Neural cell (in vitro differentiated cells): ENCODE results near the gene FOXO6. TPM values are rescaled to one million over a fixed set of nuclear protein-coding genes. Genes with fewer than 3 reads are reported as not detected.

Source experiments
- H2AFZ ChIP-seq: fragments of 200-600, 300-800 bp; sonication (generic), shearing (Covaris generic); 2 replicates; pipeline ENCODE4 v1.6.0; 2014; ENCODE audit warnings: low read depth, mild to moderate bottlenecking, antibody characterized with exemption, low read length, moderate library complexity
- H3F3A ChIP-seq: fragments of 200-600 bp; shearing (Covaris generic); 2 replicates; pipeline ENCODE4 v1.6.1; 2016; ENCODE audit warnings: mild to moderate bottlenecking, moderate library complexity, mixed read lengths, antibody characterized with exemption, low read length; ENCODE audit not compliant: insufficient read depth, poor library complexity, severe bottlenecking
- H3K27ac ChIP-seq: fragments of 200-600, 300-800 bp; sonication (generic), shearing (Covaris generic); 2 replicates; pipeline ENCODE4 v1.5.1; 2014; ENCODE audit warnings: mild to moderate bottlenecking, low read length, moderate library complexity
- H3K27me3 ChIP-seq: fragments of 300-800, 200-600 bp; sonication (generic), shearing (Covaris generic); 2 replicates; pipeline ENCODE4 v1.6.0; 2014; ENCODE audit warnings: mild to moderate bottlenecking, low read depth, low read length, moderate library complexity; ENCODE audit not compliant: insufficient read depth
- H3K36me3 ChIP-seq: fragments of 300-800, 200-600 bp; sonication (generic), shearing (Covaris generic); 2 replicates; pipeline ENCODE4 v1.5.1; 2014; ENCODE audit warnings: mild to moderate bottlenecking, antibody characterized with exemption, low read length, moderate library complexity; ENCODE audit not compliant: insufficient read depth
- H3K4me2 ChIP-seq: fragments of 300-800, 200-600 bp; sonication (generic), shearing (Covaris generic); 2 replicates; pipeline ENCODE4 v1.6.0; 2014; ENCODE audit warnings: mild to moderate bottlenecking, low read length
- H3K4me3 ChIP-seq: fragments of 300-800, 200-600 bp; sonication (generic), shearing (Covaris generic); 2 replicates; pipeline ENCODE4 v1.5.1; 2014; ENCODE audit warnings: mild to moderate bottlenecking, low read length, moderate library complexity
- H3K79me2 ChIP-seq: fragments of 200-600 bp; shearing (Covaris generic); replicated peaks from 2 replicates; pipeline ENCODE4 v1.6.0; 2014; ENCODE audit warnings: mild to moderate bottlenecking, low read length, moderate library complexity; ENCODE audit not compliant: insufficient read depth
- H3K9ac ChIP-seq: fragments of 300-800, 200-600 bp; sonication (generic), shearing (Covaris generic); 2 replicates; pipeline ENCODE4 v1.6.1; 2016; ENCODE audit warnings: mild to moderate bottlenecking, low read length, mixed read lengths
- H3K9me2 ChIP-seq: fragments of 200-600 bp; shearing (Covaris generic); 2 replicates; pipeline ENCODE4 v1.6.1; 2016; ENCODE audit warnings: mild to moderate bottlenecking, low read length, mixed read lengths; ENCODE audit not compliant: insufficient read depth
- H3K9me3 ChIP-seq: fragments of 200-600, 300-800 bp; sonication (generic), shearing (Covaris generic); 2 replicates; pipeline ENCODE4 v1.6.1; 2016; ENCODE audit warnings: mild to moderate bottlenecking, mixed run types, low read length, moderate library complexity, mixed read lengths
- H4K20me1 ChIP-seq: fragments of 200-600 bp; shearing (Covaris generic); 2 replicates; pipeline ENCODE4 v1.6.1; 2016; ENCODE audit warnings: mild to moderate bottlenecking, mixed run types; ENCODE audit not compliant: insufficient read depth
- EP300 ChIP-seq: fragments of 450-650 bp; conservative IDR thresholded peaks from 2 replicates; pipeline ENCODE4 v1.6.1; 2014; ENCODE audit warnings: antibody characterized with exemption, mild to moderate bottlenecking, moderate library complexity; ENCODE audit not compliant: poor library complexity, severe bottlenecking
- EZH2 ChIP-seq: fragments of 200-600, 300-800 bp; shearing (Covaris generic), sonication (generic); IDR thresholded peaks from 2 replicates; pipeline ENCODE4 v1.6.1; 2014; ENCODE audit warnings: antibody characterized with exemption, low read length, borderline replicate concordance, mild to moderate bottlenecking; ENCODE audit not compliant: insufficient read depth, poor library complexity, severe bottlenecking
- MXI1 ChIP-seq: fragments of 450-650 bp; conservative IDR thresholded peaks from 2 replicates; pipeline ENCODE4 v1.6.1; 2014; ENCODE audit warnings: antibody characterized with exemption, mild to moderate bottlenecking; ENCODE audit not compliant: poor library complexity, severe bottlenecking
- POLR2AphosphoS5 ChIP-seq: IDR thresholded peaks from 2 replicates; pipeline ENCODE4 v1.6.1; 2012
- RAD21 ChIP-seq: fragments of 450-650 bp; conservative IDR thresholded peaks from 2 replicates; pipeline ENCODE4 v1.6.1; 2014; ENCODE audit warnings: antibody characterized with exemption, mild to moderate bottlenecking, moderate library complexity
- SMC3 ChIP-seq: fragments of 450-650 bp; conservative IDR thresholded peaks from 2 replicates; pipeline ENCODE4 v1.6.1; 2014; ENCODE audit warnings: antibody characterized with exemption, mild to moderate bottlenecking, moderate library complexity; ENCODE audit not compliant: poor library complexity
- TAF1 ChIP-seq: IDR thresholded peaks from 2 replicates; pipeline ENCODE4 v1.6.1; 2012; ENCODE audit warnings: low read depth
- polyA plus RNA-seq: library from polyadenylated mRNA; depleted of rRNA; stranded (reverse); fragments of >200 nt; gene quantifications from 2 replicates; pipeline ENCODE4 v1.2.3, GENCODE V29; 2014
- TF ChIP-seq, protein P1 (sequence below): fragments of 450-650 bp; IDR thresholded peaks from 2 replicates; pipeline ENCODE4 v1.5.1; 2014; ENCODE audit warnings: antibody characterized with exemption, mild to moderate bottlenecking, moderate library complexity; ENCODE audit not compliant: poor library complexity, severe bottlenecking
- TF ChIP-seq, protein P2 (sequence below): IDR thresholded peaks from 2 replicates; pipeline ENCODE4 v1.6.1; 2012; ENCODE audit warnings: borderline replicate concordance

FOXO6 gene
- polyA plus RNA-seq, 1 donor from 2014 or later = 0.59 TPM

GRCh38 chr1:41386196-41386663 is 25.0 kb downstream of the FOXO6 start:
- H3K9ac ChIP-seq = no peak overlapping the region
- H3K9me2 ChIP-seq = no peaks in the 10 kb centered on the region
- H3K4me3 ChIP-seq = no peak overlapping the region
- H3K27ac ChIP-seq = no peak overlapping the region
- H3K79me2 ChIP-seq = no peaks in the 10 kb centered on the region
- H3F3A ChIP-seq = no peaks in the 10 kb centered on the region
- H3K4me2 ChIP-seq = no peak overlapping the region
- H2AFZ ChIP-seq = no peak overlapping the region
- H3K36me3 ChIP-seq = no peaks in the 10 kb centered on the region
- H3K27me3 ChIP-seq = peaks cover 43% of the 10 kb centered on the region
- no peak for TF ChIP-seq RAD21
- no peak for TF ChIP-seq TAF1
- no peak for TF ChIP-seq POLR2AphosphoS5
- TF ChIP-seq EZH2 = no peak
- TF ChIP-seq, protein P1, sequence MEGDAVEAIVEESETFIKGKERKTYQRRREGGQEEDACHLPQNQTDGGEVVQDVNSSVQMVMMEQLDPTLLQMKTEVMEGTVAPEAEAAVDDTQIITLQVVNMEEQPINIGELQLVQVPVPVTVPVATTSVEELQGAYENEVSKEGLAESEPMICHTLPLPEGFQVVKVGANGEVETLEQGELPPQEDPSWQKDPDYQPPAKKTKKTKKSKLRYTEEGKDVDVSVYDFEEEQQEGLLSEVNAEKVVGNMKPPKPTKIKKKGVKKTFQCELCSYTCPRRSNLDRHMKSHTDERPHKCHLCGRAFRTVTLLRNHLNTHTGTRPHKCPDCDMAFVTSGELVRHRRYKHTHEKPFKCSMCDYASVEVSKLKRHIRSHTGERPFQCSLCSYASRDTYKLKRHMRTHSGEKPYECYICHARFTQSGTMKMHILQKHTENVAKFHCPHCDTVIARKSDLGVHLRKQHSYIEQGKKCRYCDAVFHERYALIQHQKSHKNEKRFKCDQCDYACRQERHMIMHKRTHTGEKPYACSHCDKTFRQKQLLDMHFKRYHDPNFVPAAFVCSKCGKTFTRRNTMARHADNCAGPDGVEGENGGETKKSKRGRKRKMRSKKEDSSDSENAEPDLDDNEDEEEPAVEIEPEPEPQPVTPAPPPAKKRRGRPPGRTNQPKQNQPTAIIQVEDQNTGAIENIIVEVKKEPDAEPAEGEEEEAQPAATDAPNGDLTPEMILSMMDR = no peak
- no peak for TF ChIP-seq EP300
- TF ChIP-seq, protein P2, sequence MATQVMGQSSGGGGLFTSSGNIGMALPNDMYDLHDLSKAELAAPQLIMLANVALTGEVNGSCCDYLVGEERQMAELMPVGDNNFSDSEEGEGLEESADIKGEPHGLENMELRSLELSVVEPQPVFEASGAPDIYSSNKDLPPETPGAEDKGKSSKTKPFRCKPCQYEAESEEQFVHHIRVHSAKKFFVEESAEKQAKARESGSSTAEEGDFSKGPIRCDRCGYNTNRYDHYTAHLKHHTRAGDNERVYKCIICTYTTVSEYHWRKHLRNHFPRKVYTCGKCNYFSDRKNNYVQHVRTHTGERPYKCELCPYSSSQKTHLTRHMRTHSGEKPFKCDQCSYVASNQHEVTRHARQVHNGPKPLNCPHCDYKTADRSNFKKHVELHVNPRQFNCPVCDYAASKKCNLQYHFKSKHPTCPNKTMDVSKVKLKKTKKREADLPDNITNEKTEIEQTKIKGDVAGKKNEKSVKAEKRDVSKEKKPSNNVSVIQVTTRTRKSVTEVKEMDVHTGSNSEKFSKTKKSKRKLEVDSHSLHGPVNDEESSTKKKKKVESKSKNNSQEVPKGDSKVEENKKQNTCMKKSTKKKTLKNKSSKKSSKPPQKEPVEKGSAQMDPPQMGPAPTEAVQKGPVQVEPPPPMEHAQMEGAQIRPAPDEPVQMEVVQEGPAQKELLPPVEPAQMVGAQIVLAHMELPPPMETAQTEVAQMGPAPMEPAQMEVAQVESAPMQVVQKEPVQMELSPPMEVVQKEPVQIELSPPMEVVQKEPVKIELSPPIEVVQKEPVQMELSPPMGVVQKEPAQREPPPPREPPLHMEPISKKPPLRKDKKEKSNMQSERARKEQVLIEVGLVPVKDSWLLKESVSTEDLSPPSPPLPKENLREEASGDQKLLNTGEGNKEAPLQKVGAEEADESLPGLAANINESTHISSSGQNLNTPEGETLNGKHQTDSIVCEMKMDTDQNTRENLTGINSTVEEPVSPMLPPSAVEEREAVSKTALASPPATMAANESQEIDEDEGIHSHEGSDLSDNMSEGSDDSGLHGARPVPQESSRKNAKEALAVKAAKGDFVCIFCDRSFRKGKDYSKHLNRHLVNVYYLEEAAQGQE = no peak
- TF ChIP-seq SMC3 = no peak
- no peak for TF ChIP-seq MXI1
- no peaks in the 10 kb centered on the region for H3K9me3 ChIP-seq
- H4K20me1 ChIP-seq = no peaks in the 10 kb centered on the region

- TF ChIP-seq POLR2AphosphoS5 = no peak
- TF ChIP-seq TAF1 = no peak
- TF ChIP-seq EZH2 = no peak
- TF ChIP-seq RAD21 = no peak
- TF ChIP-seq, protein P2 = no peak
- no peak for TF ChIP-seq SMC3
- TF ChIP-seq MXI1 = no peak
- no peak for TF ChIP-seq EP300
- TF ChIP-seq, protein P1 = no peak
- H3K4me3 ChIP-seq = no peak overlapping the region
- no peak overlapping the region for H3K4me2 ChIP-seq
- no peaks in the 10 kb centered on the region for H3F3A ChIP-seq
- H3K36me3 ChIP-seq = no peaks in the 10 kb centered on the region
- H2AFZ ChIP-seq = no peak overlapping the region
- H3K27ac ChIP-seq = no peak overlapping the region
- no peaks in the 10 kb centered on the region for H3K9me3 ChIP-seq
- H3K27me3 ChIP-seq = peaks cover 33% of the 10 kb centered on the region
- no peaks in the 10 kb centered on the region for H3K9me2 ChIP-seq
- no peaks in the 10 kb centered on the region for H3K79me2 ChIP-seq
- H4K20me1 ChIP-seq = no peaks in the 10 kb centered on the region
- no peak overlapping the region for H3K9ac ChIP-seq
These were observed 26.4 kb downstream of the FOXO6 start for GRCh38 chr1:41387667-41388091.
